GDM1 (cell line): ENCODE data around the gene NFASC.

ENCODE experiments used
- DNase-seq: peaks from one replicate; lab custom pipeline; 2025; lab: John Stamatoyannopoulos, UW

The NFASC gene

GRCh38 chr1:204859861-204860267, 10.8 kb upstream of the NFASC start:
- no peak for DNase-seq

- DNase-seq: no peak
These were observed 7.6 kb upstream of the NFASC start for GRCh38 chr1:204863024-204863423.

DNA sequence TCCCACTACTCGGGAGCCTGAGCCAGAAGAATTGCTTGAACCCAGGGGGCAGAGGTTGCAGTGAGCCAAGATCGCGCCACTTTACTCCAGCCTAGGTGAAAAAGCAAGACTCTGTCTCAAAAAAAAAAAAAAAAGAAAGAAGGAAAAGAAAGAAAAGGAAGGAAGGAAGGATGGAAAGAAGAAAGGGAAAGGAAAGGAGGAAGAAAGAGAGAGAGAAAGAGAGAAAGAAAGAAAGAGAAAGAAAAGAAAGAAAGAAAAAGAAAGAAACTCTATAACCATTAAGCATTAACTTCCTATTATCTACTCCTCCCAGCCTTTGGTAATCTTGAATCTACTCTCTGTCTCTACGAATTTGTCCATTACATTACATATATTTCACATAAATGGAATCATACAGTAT, 6.9 kb upstream of the NFASC start:
- no peak for DNase-seq

DNA sequence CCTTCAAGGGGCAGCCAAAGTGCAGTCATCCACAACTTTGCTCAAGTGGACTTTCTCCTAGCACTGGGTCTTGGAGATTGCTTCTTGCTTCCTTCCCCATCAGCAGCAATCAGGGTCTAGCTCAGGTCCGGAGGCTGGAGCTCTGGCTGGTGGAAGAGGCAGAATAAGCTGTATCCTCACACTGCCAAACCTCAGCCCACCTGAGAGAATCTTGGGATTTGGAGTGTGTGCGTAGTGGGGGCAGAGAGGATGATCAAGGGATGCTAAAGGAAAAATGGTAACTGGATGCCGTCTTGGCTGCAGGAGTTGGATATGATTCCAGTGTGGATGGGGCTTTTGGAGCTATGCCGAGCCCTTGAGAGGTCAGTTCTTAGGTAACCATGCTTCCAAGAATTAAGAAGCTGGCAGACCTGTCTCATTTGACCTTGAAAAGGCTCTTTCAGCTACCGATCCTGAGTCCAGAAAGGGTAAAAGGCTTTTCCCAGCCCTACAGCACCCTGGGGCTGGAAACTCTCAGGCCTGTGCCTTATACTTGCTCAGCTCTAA, 4.5 kb upstream of the NFASC start:
- DNase-seq: no peak

DNA sequence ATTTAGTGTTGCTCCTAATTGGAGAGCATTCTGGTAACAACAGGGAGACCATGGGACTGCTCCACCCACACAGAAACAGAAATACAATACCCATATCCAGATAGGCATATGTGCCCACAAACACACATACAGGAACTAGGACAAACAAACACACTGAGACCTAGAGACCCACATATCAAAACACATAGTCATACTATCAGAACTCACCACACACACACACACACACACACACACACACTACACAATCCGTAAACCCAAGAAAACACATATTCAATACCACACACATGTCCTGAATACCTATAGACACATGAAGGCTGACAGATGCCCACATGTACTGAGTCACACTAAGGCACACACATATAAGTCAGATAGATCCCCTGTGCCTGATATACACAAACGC, 3.5 kb upstream of the NFASC start:
- DNase-seq: no peak

- no peak for DNase-seq
These were observed 2.9 kb upstream of the NFASC start for GRCh38 chr1:204867666-204868339.

- no peak for DNase-seq
These were observed 2.3 kb upstream of the NFASC start for GRCh38 chr1:204868340-204868700.

DNA sequence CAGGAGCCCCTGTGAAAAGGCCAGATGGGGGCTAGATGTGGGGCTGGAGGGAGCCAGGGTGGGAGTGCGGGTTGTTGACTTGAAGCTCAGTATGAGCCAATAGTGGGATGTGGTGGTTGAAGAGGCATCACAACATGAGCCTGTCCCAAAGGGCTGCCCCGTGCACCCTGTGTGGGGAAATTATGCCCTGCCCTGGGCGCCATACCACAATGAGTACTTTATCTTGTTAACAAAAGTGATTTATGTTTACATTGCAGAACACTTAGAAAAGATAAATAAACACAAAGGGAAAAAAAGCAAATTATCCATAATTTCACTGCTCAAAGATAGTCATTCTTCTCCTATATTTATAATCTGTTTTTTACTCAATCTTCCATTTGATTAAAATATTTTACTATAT, 1.6 kb upstream of the NFASC start:
- DNase-seq: no peak

DNA sequence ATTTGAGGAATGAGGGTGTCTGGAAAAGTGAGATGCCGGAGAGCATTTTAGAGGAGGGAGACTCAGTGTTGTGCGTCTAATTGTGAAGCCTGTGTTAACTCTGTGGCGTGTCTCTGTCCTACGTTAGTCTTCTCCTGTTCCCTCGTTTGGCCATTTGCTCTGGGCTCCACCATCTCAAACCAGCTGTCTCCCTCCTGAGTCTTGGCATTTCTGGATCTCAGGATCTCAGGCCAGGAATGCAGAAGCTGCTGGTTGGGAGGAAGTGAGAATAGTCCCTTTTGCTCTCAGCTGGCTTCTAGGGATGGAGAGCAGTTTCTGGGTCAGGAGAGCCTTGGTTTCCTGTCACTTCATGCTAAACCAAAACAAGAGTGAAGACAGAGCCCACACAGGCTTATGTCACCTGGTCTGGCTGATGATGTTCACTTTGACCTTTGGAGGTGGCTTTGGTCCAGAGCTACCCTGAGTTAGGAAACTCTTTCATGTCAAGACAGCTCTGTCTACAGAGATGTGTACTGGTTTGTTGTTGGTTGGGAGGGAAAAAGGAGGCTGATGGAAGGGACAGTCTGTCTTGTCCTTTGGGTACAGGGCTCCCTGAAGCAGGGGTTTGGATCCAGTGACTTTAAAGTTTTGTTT, 859 bp downstream of the NFASC start:
- no peak for DNase-seq

DNA sequence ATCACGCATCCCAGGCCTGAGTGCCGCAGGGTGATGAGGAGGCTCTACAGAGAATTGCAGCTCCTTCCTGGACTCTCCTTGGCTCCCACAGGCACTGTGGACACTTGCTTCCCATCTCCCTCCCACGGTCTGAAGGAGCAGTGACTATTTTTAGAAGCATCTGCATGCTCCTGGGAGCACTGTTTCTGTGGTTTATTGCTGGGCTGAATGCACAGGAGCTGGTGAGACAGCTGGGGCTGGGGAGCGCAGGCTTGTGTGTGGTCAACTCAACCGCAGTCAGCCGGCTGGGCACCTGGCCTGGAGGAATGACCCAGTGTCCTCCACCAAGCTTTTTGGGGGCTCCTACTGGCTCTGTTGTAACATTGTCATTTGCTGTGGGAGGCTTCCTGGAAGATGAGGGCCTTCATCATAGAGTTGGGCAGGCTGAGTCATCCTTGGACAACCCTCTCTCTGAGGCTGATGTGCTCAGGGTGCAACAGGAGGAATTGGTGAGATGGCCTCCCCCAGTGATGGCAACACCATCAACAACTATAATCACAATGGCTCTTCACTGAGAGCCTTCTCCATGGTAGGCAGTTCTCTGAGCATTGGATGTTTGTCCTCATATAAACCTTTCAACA, 1.7 kb downstream of the NFASC start:
- DNase-seq: no peak

- DNase-seq: no peak
These were observed 2.5 kb downstream of the NFASC start for GRCh38 chr1:204873176-204873575.

GRCh38 chr1:204873714-204874113, 3.1 kb downstream of the NFASC start:
- no peak for DNase-seq

- no peak for DNase-seq
These were observed 3.6 kb downstream of the NFASC start for GRCh38 chr1:204874274-204874673.

DNA sequence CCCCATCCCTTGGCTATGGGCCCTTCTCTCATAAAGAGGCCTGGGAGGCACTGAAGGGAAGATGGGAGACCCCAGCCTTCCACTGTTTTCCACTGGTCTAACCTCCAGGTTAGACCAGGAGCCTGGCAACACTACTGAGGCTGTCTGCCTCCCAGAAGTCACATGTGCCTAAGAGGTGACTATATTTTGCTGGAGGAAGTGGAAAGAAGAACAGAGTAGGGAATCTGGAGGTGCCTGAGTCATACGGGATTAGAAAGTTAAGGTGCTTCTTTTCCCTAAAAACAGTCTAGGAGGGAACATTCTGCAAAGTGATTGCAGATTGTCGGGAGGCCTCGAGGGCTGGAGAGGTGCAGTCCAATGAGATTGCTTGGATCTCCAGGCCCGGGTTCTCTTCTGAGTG, 4.6 kb downstream of the NFASC start:
- DNase-seq: no peak

DNA sequence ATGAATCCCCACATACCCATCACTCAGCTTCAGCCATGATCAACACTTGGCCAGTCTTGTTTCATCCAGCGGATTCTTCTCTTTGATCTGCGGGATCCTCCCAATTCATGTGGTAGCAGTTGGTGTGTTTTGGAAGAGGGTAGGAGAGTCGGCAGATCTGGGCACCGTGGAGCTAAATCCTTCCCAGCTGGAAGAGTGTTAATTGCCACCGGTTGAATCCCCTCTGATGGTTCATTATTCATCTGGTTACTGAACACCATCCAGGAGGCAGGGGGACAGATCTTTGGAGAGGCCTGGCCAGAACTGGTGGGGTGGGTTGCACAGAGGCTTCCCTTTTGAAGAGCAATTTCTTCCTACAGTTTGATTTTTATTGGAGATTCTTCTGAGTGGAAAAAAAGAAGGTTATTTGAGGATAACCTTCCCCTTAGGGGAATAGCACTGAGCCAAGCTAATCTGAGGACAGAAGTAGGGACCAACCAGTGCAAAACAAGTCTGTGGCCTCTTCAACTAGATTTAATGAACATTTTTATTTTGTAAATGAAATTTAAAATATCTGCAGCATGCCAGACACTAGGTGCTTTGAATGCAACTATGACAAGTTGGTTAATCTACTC, 8.1 kb downstream of the NFASC start:
- DNase-seq: no peak

GRCh38 chr1:204879351-204879750, 8.7 kb downstream of the NFASC start:
- no peak for DNase-seq

GRCh38 chr1:204880906-204881305, 10.2 kb downstream of the NFASC start:
- no peak for DNase-seq

GRCh38 chr1:204882479-204882878, 11.8 kb downstream of the NFASC start:
- DNase-seq: no peak

GRCh38 chr1:204883405-204883804, 12.7 kb downstream of the NFASC start:
- DNase-seq: no peak

- no peak for DNase-seq
These were observed 14.6 kb downstream of the NFASC start for GRCh38 chr1:204885288-204885711.

DNA sequence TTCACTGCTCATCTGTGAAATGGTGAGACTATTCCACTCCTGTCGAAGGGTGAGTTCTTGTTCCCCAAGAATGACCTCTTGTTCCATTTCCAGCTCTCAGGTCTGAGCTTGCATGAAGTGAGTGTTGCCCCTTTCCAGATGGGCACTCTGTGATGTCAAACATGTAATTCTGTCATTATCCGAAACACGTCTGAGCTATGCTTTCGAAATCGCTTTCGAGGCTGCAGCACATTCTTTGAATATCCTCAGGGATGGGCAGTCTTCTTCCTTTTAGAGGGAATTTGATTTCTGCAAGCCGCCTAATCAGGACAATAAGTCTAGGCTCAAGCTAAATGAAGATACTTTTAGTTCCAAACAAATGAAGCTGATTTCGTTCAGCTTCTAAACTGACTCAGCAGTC, 15.1 kb downstream of the NFASC start:
- DNase-seq: no peak

DNA sequence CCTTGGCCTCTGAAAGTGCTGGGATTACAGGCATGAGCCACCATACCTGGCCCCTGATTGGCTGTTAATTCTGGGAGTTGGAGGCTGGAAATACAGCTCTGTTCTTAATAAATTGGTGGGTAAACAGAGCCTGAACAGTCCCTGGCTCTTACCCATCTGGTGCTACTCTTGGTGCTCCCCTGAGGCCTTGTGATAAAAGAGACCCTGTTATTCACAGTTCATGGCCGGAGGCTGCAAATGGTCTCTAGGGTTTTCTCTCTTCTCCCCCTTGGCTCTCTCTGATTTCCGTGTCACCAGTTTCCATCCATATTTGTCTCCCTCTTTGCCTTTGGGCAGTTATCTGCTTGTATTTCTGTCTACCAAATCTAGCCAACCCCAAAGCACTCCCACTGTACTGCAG, 17.2 kb downstream of the NFASC start:
- no peak for DNase-seq

DNA sequence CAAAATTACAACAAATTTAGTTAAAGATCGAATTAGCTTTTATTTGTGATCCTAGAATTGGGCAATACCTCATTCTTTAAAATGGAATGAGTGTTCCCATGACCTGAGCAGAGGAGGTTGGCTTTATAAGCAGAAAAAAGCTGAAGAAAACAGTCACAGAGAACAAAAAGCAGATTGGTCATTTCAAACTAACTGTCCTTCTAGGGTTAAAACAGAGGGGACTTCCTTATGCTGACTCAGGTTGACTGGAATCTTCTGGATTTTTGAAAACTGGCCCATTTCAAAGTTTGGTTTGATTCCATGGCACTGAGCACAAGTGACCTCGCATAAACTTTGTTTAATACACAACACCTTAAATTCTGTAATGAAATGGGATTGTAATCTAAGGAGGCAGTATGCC, 17.6 kb downstream of the NFASC start:
- no peak for DNase-seq
